GM18519 (cell line): Measurements from ENCODE around the gene RAD9A.

Experiments
- ATAC-seq: cut with Tn5 transposase; IDR thresholded peaks from one replicate; pipeline ENCODE4 v1.9.1; 2021; ENCODE audit warnings: mild to moderate bottlenecking, moderate library complexity; ENCODE audit not compliant: unreplicated experiment, low FRiP score

The RAD9A gene

GRCh38 chr11:67356864-67357561, 34.8 kb upstream of the RAD9A start:
- ATAC-seq, result no peak

- ATAC-seq, result no peak
These were observed 33.7 kb upstream of the RAD9A start for GRCh38 chr11:67357831-67358670.

GRCh38 chr11:67364169-67364568, 27.6 kb upstream of the RAD9A start:
- ATAC-seq, result no peak

- ATAC-seq, result no peak
These were observed 26.7 kb upstream of the RAD9A start for GRCh38 chr11:67364783-67365722.

GRCh38 chr11:67365736-67366444, 25.9 kb upstream of the RAD9A start:
- no peak for ATAC-seq

- no peak for ATAC-seq
These were observed 25.2 kb upstream of the RAD9A start for GRCh38 chr11:67366546-67366945.

GRCh38 chr11:67366961-67367760, 24.6 kb upstream of the RAD9A start:
- no peak for ATAC-seq

GRCh38 chr11:67367761-67368227, 24.0 kb upstream of the RAD9A start:
- ATAC-seq, result no peak

- ATAC-seq, result no peak
These were observed 23.2 kb upstream of the RAD9A start for GRCh38 chr11:67368621-67369020.

- no peak for ATAC-seq
These were observed 22.5 kb upstream of the RAD9A start for GRCh38 chr11:67369275-67369674.

GRCh38 chr11:67369801-67370284, 21.9 kb upstream of the RAD9A start:
- ATAC-seq, result no peak

GRCh38 chr11:67370351-67371076, 21.3 kb upstream of the RAD9A start:
- no peak for ATAC-seq

- ATAC-seq, result no peak
These were observed 20.4 kb upstream of the RAD9A start for GRCh38 chr11:67371189-67371910.

GRCh38 chr11:67371911-67372320, 19.9 kb upstream of the RAD9A start:
- no peak for ATAC-seq

- no peak for ATAC-seq
These were observed 19.3 kb upstream of the RAD9A start for GRCh38 chr11:67372321-67372992.

- ATAC-seq, result no peak
These were observed 18.7 kb upstream of the RAD9A start, which contains the start of gene CLCF1 for GRCh38 chr11:67372993-67373647. Gene CLCF1 (minus strand): TSS chr11:67373598. CDS start chr11:67373539, 59 bp downstream.
